Brain microvascular endothelial cell (primary cell): ENCODE data around the gene IMPG2.

ENCODE experiments used
- DNase-seq: peaks from one replicate; pipeline ENCODE4 v3.0.0-alpha.2; 2020
- H3K27ac ChIP-seq: fragments of 250-450 bp; sonication (Bioruptor Pico); 2 replicates; pipeline ENCODE4 v1.5.1; 2020; ENCODE audit warnings: mild to moderate bottlenecking, moderate library complexity
- H3K27me3 ChIP-seq: fragments of 250-450 bp; sonication (Bioruptor Pico); replicated peaks from 2 replicates; pipeline ENCODE4 v1.5.1; 2020; ENCODE audit warnings: mild to moderate bottlenecking
- H3K36me3 ChIP-seq: fragments of 250-450 bp; sonication (Bioruptor Pico); replicated peaks from 2 replicates; pipeline ENCODE4 v1.5.1; 2020; ENCODE audit warnings: mild to moderate bottlenecking
- H3K4me3 ChIP-seq: 2 replicates; pipeline ENCODE4 v1.5.1; 2011; ENCODE audit warnings: low read depth, mild to moderate bottlenecking, control low read depth, low read length, moderate library complexity
- CTCF ChIP-seq: IDR thresholded peaks from 2 replicates; pipeline ENCODE4 v1.5.1; 2011; ENCODE audit warnings: low read depth, mild to moderate bottlenecking, moderate library complexity, low read length, control low read depth, inconsistent platforms; ENCODE audit errors: missing control alignments
- in situ Hi-C: cut with HindIII; loops from 2 replicates; pipeline ENCODE4 v1.10.0; 2017; ENCODE audit warnings: low sequenced_read_pairs, low pct_ligation_motif_present

IMPG2 gene

GRCh38 chr3:101281521-101282030 is 38.8 kb downstream of the IMPG2 start:
- no peaks in the 10 kb centered on the region for H3K27me3 ChIP-seq
- no peaks in the 10 kb centered on the region for H3K36me3 ChIP-seq
- no peak for TF ChIP-seq CTCF
- DNase-seq, result no peak
- no peak overlapping the region for H3K4me3 ChIP-seq
- H3K27ac ChIP-seq, result no peak overlapping the region
- in situ Hi-C loops, result no loop called here

- DNase-seq, result no peak
- Histone ChIP-seq H3K36me3 (no peaks in the 10 kb centered on the region), H3K4me3 (no peak overlapping the region), H3K27ac (no peak overlapping the region), H3K27me3 (no peaks in the 10 kb centered on the region)
- in situ Hi-C loops, result no loop called here
- no peak for TF ChIP-seq CTCF
These were observed 40.5 kb downstream of the IMPG2 start for GRCh38 chr3:101279765-101280385.

- Histone ChIP-seq H3K27ac (no peak overlapping the region), H3K4me3 (no peak overlapping the region), H3K36me3 (no peaks in the 10 kb centered on the region), H3K27me3 (no peaks in the 10 kb centered on the region)
- in situ Hi-C loops, result no loop called here
- TF ChIP-seq CTCF, result no peak
- DNase-seq, result no peak
These were observed 41.2 kb downstream of the IMPG2 start for GRCh38 chr3:101279162-101279561.

GRCh38 chr3:101278727-101279126 is 41.6 kb downstream of the IMPG2 start:
- no peak for TF ChIP-seq CTCF
- in situ Hi-C loops, result no loop called here

GRCh38 chr3:101273608-101274007 is 46.8 kb downstream of the IMPG2 start:
- no peak overlapping the region for H3K27ac ChIP-seq
- H3K4me3 ChIP-seq, result no peak overlapping the region
- no peaks in the 10 kb centered on the region for H3K36me3 ChIP-seq
- no peak for DNase-seq
- no peaks in the 10 kb centered on the region for H3K27me3 ChIP-seq
- TF ChIP-seq CTCF, result no peak
- in situ Hi-C loops, result no loop called here

More at GRCh38 chr3:101278727-101279126, 41.6 kb downstream of the IMPG2 start:
- Histone ChIP-seq H3K27ac (no peak overlapping the region), H3K4me3 (no peak overlapping the region), H3K27me3 (no peaks in the 10 kb centered on the region), H3K36me3 (no peaks in the 10 kb centered on the region)
- DNase-seq, result no peak

- no peak for DNase-seq
- in situ Hi-C loops, result no loop called here
- Histone ChIP-seq H3K36me3 (no peaks in the 10 kb centered on the region), H3K27ac (no peak overlapping the region), H3K27me3 (no peaks in the 10 kb centered on the region), H3K4me3 (no peak overlapping the region)
- TF ChIP-seq CTCF, result no peak
These were observed 47.2 kb downstream of the IMPG2 start for GRCh38 chr3:101273156-101273555.
